HL-60 (cell line): ENCODE data around the gene ESPNL.
"Not testable (repeated sequence)": the region's sequence is repeated elsewhere in the genome, so short reads cannot be mapped to it uniquely, and the experiment has no call there.

Experiments
- DNase-seq, 2 experiments: peaks; one replicate each; pipeline ENCODE4 v3.0.0-alpha.2; 2010 to 2020; ENCODE audit warnings: low read depth in 1 of 2, low spot score in 1 of 2
- H3K27ac ChIP-seq: fragments of 250-450 bp; sonication (Bioruptor Pico); replicated peaks from 2 replicates; pipeline ENCODE4 v1.5.1; 2020; ENCODE audit warnings: mild to moderate bottlenecking, moderate library complexity
- H3K27me3 ChIP-seq: fragments of 250-450 bp; sonication (Bioruptor Pico); 2 replicates; pipeline ENCODE4 v1.5.1; 2021; ENCODE audit warnings: mild to moderate bottlenecking, moderate library complexity; ENCODE audit not compliant: insufficient read depth, poor library complexity, severe bottlenecking
- H3K4me3 ChIP-seq: replicated peaks from 2 replicates; pipeline ENCODE4 v1.5.1; 2011; ENCODE audit warnings: mild to moderate bottlenecking, control low read depth, low read length; ENCODE audit not compliant: insufficient read depth
- GABPA ChIP-seq: IDR thresholded peaks from 2 replicates; pipeline ENCODE4 v1.6.1; 2012; ENCODE audit warnings: low read depth
- POLR2AphosphoS5 ChIP-seq: IDR thresholded peaks from 2 replicates; pipeline ENCODE4 v1.6.1; 2012; ENCODE audit warnings: low read depth
- SPI1 ChIP-seq: IDR thresholded peaks from 2 replicates; pipeline ENCODE4 v1.6.1; 2012; ENCODE audit warnings: low read depth, mild to moderate bottlenecking, borderline replicate concordance
- long read RNA-seq: library from polyadenylated mRNA; unstranded; transcript quantifications from one replicate; pipeline ENCODE4 v2.0.0, GENCODE V29; 2020
- TF ChIP-seq, protein P1 (sequence below): IDR thresholded peaks from 2 replicates; pipeline ENCODE4 v1.6.1; 2012; ENCODE audit warnings: low read depth; ENCODE audit not compliant: insufficient replicate concordance
- TF ChIP-seq, protein P2 (sequence below): IDR thresholded peaks from one replicate; pipeline ENCODE4 v1.5.1; 2011; ENCODE audit warnings: low read length, control low read depth, inconsistent platforms; ENCODE audit not compliant: insufficient read depth

The ESPNL gene, protein sequence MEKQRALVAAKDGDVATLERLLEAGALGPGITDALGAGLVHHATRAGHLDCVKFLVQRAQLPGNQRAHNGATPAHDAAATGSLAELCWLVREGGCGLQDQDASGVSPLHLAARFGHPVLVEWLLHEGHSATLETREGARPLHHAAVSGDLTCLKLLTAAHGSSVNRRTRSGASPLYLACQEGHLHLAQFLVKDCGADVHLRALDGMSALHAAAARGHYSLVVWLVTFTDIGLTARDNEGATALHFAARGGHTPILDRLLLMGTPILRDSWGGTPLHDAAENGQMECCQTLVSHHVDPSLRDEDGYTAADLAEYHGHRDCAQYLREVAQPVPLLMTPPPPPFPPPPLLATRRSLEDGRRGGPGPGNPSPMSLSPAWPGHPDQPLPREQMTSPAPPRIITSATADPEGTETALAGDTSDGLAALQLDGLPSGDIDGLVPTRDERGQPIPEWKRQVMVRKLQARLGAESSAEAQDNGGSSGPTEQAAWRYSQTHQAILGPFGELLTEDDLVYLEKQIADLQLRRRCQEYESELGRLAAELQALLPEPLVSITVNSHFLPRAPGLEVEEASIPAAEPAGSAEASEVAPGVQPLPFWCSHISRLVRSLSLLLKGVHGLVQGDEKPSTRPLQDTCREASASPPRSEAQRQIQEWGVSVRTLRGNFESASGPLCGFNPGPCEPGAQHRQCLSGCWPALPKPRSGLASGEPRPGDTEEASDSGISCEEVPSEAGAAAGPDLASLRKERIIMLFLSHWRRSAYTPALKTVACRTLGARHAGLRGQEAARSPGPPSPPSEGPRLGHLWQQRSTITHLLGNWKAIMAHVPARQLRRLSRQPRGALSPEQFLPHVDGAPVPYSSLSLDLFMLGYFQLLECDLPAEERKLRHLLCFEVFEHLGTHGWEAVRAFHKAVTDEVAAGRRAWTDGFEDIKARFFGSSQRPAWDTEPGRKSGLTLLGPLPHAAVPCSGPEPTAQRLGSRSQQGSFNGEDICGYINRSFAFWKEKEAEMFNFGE
- long read RNA-seq: 0 reads

DNA sequence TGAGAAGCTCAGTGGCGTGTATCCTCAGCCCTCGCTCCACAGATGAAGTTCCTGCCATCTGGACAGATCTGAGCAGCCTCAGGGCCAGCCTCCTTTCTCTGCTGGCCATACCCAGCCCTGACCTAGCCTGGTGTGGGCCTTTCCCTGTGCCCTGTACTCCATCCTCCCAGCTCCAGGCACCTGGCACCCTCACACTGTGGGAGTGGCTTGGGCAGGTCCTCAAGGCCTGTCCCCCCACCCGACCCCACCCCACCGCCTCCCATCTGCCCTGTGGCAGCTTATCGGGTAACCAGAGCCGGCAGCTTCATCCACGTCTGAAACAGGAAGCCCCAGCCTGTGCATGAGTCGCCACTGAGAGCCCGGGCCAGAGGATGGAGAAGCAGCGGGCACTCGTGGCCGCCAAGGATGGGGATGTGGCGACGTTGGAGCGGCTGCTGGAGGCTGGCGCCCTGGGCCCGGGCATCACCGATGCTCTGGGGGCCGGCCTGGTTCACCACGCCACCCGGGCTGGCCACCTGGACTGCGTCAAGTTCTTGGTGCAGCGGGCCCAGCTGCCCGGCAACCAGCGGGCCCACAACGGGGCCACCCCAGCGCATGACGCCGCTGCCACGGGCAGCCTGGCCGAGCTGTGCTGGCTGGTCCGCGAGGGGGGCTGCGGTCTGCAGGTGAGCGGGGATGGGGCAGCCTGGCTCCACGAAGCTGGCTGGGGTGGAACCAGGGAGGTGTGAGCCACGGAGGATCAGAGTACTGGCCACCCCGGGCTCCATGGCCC, at the start of gene ESPNL:
ESPNL (plus strand) TSS at position 292 of the 772 bp plus-strand sequence; CDS start at position 372, 80 bp downstream.
- TF ChIP-seq GABPA: no peak
- TF ChIP-seq, protein P1, sequence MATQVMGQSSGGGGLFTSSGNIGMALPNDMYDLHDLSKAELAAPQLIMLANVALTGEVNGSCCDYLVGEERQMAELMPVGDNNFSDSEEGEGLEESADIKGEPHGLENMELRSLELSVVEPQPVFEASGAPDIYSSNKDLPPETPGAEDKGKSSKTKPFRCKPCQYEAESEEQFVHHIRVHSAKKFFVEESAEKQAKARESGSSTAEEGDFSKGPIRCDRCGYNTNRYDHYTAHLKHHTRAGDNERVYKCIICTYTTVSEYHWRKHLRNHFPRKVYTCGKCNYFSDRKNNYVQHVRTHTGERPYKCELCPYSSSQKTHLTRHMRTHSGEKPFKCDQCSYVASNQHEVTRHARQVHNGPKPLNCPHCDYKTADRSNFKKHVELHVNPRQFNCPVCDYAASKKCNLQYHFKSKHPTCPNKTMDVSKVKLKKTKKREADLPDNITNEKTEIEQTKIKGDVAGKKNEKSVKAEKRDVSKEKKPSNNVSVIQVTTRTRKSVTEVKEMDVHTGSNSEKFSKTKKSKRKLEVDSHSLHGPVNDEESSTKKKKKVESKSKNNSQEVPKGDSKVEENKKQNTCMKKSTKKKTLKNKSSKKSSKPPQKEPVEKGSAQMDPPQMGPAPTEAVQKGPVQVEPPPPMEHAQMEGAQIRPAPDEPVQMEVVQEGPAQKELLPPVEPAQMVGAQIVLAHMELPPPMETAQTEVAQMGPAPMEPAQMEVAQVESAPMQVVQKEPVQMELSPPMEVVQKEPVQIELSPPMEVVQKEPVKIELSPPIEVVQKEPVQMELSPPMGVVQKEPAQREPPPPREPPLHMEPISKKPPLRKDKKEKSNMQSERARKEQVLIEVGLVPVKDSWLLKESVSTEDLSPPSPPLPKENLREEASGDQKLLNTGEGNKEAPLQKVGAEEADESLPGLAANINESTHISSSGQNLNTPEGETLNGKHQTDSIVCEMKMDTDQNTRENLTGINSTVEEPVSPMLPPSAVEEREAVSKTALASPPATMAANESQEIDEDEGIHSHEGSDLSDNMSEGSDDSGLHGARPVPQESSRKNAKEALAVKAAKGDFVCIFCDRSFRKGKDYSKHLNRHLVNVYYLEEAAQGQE: no peak
- no peak for TF ChIP-seq POLR2AphosphoS5
- TF ChIP-seq SPI1: no peak
- Histone ChIP-seq H3K27me3 (no peaks in the 10 kb centered on the region), H3K4me3 (no peak within 1 kb of the TSS), H3K27ac (no peak within 1 kb of the TSS)
- DNase-seq: no peak

DNA sequence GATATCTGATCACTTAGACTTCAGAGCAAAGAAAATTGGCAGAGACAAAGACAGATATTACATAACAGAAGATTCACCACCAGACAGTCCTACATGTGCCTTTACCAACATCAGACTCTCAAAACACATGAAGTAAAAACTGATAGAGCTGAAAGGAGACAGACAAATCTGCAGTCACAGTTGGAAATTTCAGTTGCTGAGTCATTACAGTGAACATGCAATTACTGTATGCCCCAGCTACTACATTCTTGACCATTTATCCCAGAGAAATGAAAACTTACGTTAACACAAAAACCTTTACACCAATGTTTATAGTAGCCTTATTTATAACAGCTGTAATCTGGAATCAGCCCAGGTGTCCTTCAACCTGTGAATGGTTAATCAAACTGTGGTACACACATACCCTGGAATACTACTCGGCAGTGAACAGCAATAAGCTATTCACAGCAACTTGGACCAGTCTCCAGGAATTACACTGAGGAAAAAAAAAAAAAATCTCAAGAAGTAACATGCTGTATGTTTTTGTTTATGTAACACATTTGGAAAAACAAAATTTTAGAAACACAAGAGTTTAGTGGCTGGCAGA, 46.9 kb upstream of the ESPNL start:
- Histone ChIP-seq H3K4me3 (no peak overlapping the region), H3K27ac (no peak overlapping the region), H3K27me3 (no peaks in the 10 kb centered on the region)
- DNase-seq: no peak
- no peak for TF ChIP-seq GABPA
- no peak for TF ChIP-seq SPI1
- TF ChIP-seq POLR2AphosphoS5: no peak
- TF ChIP-seq, protein P2, sequence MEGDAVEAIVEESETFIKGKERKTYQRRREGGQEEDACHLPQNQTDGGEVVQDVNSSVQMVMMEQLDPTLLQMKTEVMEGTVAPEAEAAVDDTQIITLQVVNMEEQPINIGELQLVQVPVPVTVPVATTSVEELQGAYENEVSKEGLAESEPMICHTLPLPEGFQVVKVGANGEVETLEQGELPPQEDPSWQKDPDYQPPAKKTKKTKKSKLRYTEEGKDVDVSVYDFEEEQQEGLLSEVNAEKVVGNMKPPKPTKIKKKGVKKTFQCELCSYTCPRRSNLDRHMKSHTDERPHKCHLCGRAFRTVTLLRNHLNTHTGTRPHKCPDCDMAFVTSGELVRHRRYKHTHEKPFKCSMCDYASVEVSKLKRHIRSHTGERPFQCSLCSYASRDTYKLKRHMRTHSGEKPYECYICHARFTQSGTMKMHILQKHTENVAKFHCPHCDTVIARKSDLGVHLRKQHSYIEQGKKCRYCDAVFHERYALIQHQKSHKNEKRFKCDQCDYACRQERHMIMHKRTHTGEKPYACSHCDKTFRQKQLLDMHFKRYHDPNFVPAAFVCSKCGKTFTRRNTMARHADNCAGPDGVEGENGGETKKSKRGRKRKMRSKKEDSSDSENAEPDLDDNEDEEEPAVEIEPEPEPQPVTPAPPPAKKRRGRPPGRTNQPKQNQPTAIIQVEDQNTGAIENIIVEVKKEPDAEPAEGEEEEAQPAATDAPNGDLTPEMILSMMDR: no peak
- TF ChIP-seq, protein P1: no peak

DNA sequence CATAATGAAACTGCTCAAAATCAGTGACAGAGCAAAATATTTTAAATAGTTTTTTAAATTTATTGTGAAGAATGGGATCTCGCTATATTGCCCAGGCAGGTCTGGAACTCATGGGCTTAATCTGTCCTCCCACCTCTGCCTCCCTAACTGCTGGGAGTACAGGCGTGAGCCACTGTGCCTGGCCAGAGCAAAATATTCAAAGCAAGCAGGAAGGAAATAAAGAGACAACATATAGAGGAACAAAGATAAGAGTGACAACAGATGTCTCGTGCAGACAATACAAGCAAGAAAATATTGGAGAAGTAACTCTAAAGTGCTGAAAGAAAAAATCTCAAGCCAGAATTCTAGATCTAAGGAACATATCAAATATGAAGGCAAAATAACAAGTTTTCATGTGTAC, 44.3 kb upstream of the ESPNL start:
- DNase-seq: no peak

DNA sequence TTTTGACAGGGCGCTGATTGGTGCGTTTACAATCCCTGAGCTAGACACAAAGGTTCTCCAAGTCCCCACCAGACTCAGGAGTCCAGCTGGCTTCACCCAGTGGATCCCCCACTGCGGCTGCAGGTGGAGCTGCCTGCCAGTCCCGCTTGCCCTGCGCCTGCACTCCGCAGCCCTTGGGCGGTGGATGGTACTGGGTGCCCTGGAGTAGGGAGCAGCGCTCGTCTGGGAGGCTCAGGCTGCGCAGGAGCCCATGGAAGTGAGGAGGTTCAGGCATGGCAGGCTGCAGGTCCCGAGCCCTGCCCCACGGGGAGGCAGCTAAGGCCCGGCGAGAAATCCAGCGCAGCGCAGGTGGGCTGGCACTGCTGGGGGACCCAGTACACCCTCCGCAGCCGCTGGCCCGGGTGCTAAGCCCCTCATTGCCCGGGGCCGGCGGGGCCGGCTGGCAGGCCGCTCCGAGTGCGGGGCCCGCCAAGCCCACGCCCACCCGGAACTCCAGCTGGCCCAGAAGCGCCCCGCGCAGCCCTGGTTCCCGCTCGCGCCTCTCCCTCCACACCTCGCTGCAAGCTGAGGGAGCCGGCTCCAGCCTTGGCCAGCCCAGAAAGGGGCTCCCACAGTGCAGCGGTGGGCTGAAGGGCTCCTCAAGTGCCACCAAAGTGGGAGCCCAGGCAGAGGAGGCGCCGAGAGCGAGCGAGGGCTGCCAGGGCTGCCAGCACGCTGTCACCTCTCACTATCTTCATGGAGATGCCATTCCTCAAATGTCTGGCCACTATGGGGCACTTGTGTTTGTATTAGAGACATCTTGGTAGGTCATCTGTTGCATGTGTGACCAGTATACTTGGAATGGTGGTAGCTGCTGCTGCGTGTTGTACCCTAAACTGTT, 42.2 kb upstream of the ESPNL start:
- not testable (repeated sequence) for DNase-seq, H3K27ac ChIP-seq, H3K4me3 ChIP-seq, H3K27me3 ChIP-seq

More for the DNA sequence above, 44.3 kb upstream of the ESPNL start:
- TF ChIP-seq POLR2AphosphoS5: no peak
- TF ChIP-seq, protein P1: no peak
- TF ChIP-seq GABPA: no peak
- H3K27me3 ChIP-seq: no peaks in the 10 kb centered on the region
- no peak overlapping the region for H3K4me3 ChIP-seq
- no peak overlapping the region for H3K27ac ChIP-seq
